Esophagus squamous epithelium (tissue), 5 donors: Measurements from ENCODE around the gene FRMD3. TPM values are rescaled to one million over a fixed set of nuclear protein-coding genes. Genes with fewer than 3 reads are reported as not detected.
A peak's percentile ranks its signal among the peaks of the same experiment; 100 is the strongest.

Experiments used
- DNase-seq: peaks from one replicate; lab custom pipeline; 2025; lab: John Stamatoyannopoulos, UW
- H3K27ac ChIP-seq, 4 donors: fragments of 200-600 bp; sonication (generic); one replicate each; pipeline ENCODE4 v1.5.1; 2016 to 2019; ENCODE audit warnings: mild to moderate bottlenecking in 1 of 4
- H3K27me3 ChIP-seq, 4 donors: fragments of 200-600 bp; sonication (generic); 1 replicate in 3 of 4; 2 replicates in 1 of 4; pipeline versions ENCODE4 v1.5.1 to v1.6.0; 2017 to 2021; ENCODE audit warnings: antibody characterized with exemption in 1 of 4
- H3K36me3 ChIP-seq, 3 donors: fragments of 200-600 bp; sonication (generic); one replicate each; pipeline ENCODE4 v1.5.1; 2016 to 2019
- H3K4me1 ChIP-seq, 3 donors: fragments of 200-600 bp; sonication (generic); one replicate each; pipeline ENCODE4 v1.5.1; 2017 to 2019
- H3K4me3 ChIP-seq, 4 donors: fragments of 200-600 bp; sonication (generic); 1 replicate in 3 of 4; 2 replicates in 1 of 4; pipeline ENCODE4 v1.5.1; 2016 to 2019; ENCODE audit warnings: mild to moderate bottlenecking in 2 of 4, moderate library complexity in 1 of 4
- H3K9me3 ChIP-seq, 3 donors: fragments of 200-600 bp; sonication (generic); one replicate each; pipeline ENCODE4 v1.5.1; 2016 to 2019
- POLR2A ChIP-seq, 4 donors: fragments of 450-650 bp; IDR thresholded peaks; one replicate each; pipeline ENCODE4 v1.6.1; 2017; ENCODE audit warnings: antibody characterized with exemption in 4 of 4, mild to moderate bottlenecking in 4 of 4, moderate library complexity in 3 of 4
- WGBS, 2 donors: methylation state at CpG; one replicate each; pipeline ENCODE4 v1.1.5; 2018; 5-methylcytosine and 5-hydroxymethylcytosine counted together
- intact Hi-C: fragments of 100-400 bp; cut with DNase I; formaldehyde crosslinking; loops from one replicate; pipeline ENCODE4 v1.15.0; 2022
- total RNA-seq, 4 donors: library from RNA; depleted of rRNA; stranded (reverse); fragments of >200 nt; gene quantifications; one replicate each; pipeline ENCODE4 v1.1.0, GENCODE V29; 2016
- TF ChIP-seq, protein P1 (sequence below), 6 experiments: fragments of 450-650 bp in 4 of 6; fragments of 200-600 bp in 2 of 6; sonication (generic) in 2 of 6; IDR thresholded peaks; one replicate each; pipeline ENCODE4 v1.5.1; 2016 to 2019; ENCODE audit warnings: antibody characterized with exemption in 6 of 6, mild to moderate bottlenecking in 4 of 6, moderate library complexity in 4 of 6
- donor health status: DM: yes; HTN: yes; CAD: no.

The FRMD3 gene
- total RNA-seq, 4 donors from 2014 or later: 0.27 to 6.9 (median 2.1) TPM

DNA sequence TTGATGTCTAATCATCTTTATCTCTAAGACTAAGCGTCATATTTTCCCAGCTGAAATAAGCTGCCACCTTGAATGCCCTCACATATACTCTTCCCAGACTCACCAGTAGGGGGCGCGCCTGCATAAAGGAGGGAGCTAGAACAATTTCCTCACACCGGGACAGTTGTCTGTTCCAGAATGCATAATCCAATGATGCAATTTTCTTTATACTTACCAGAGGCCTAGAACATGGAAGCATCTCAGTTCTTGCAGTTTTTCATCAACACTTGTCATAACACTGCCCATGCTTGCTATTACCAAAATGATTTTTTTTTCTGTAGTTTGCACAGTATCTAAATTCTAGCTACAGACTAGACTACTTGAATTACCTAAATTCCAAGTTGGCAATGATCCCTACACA lies 203.9 kb downstream of the FRMD3 start:
- Histone ChIP-seq H3K4me3 (no peak overlapping the region), H3K9me3 (no peaks in the 10 kb centered on the region), H3K27ac (no peak overlapping the region), H3K27me3 (no peaks in the 10 kb centered on the region), H3K4me1 (no peaks in the 10 kb centered on the region), H3K36me3 (no peaks in the 10 kb centered on the region)
- peak; percentile 11 for DNase-seq
- WGBS, 2 donors: 1 to 9% methylated on average over 4 of the region's 4 CpGs
- intact Hi-C loops: loop anchor here (10.0 kb wide), 1 partner anchor 210 kb away; no protein-coding TSS in a partner anchor
- no peak for TF ChIP-seq POLR2A (IDR thresholded peaks at IDR 0.05)
- TF ChIP-seq, protein P1, sequence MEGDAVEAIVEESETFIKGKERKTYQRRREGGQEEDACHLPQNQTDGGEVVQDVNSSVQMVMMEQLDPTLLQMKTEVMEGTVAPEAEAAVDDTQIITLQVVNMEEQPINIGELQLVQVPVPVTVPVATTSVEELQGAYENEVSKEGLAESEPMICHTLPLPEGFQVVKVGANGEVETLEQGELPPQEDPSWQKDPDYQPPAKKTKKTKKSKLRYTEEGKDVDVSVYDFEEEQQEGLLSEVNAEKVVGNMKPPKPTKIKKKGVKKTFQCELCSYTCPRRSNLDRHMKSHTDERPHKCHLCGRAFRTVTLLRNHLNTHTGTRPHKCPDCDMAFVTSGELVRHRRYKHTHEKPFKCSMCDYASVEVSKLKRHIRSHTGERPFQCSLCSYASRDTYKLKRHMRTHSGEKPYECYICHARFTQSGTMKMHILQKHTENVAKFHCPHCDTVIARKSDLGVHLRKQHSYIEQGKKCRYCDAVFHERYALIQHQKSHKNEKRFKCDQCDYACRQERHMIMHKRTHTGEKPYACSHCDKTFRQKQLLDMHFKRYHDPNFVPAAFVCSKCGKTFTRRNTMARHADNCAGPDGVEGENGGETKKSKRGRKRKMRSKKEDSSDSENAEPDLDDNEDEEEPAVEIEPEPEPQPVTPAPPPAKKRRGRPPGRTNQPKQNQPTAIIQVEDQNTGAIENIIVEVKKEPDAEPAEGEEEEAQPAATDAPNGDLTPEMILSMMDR (IDR thresholded peaks at IDR 0.05): peak; percentile 62 to 87 (median 82)

DNA sequence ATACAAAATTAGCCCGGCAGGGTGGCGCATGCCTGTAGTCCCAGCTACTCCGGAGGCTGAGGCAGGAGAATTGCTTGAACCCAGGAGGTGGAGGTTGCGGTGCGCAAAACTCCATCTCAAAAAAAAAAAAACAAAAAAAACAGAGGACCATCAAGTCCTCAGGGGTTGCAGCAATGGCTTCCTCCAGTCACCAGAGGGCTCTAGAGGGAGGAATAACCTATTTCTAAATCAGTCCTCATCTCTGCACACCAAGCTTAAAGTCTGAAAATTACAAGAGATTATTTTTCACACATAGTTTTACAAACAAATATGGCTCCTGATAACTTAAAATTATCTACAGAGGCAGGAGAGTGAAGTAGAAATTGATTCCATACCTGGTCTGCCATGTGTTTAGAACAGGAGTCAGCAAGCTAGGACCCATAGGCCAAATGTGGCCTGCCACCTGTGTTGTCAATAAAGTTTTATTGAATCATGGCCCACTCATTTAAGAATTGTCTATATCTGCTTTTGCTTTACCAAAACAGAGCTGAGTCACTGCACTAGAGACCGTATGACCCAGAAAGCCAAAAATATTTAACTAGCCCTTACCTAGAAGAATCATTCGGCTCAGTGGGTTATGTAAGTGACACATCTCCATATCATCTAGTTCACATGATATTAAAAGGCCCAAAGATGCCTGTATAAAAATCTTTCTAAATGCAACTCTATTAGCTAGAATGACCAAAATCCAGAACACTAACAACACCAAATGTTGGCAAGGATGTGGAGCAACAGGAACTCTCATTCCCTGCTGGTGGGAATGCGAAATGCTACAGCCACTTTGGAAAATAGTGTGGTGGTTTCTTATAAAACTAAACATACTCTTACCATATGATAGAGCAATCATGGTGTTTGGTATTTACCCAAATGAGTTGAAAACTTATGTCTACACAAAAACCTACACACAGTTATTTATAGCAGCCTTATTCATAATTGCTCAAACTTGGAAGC lies 207.7 kb downstream of the FRMD3 start:
- no peak for TF ChIP-seq POLR2A (IDR thresholded peaks at IDR 0.05)
- TF ChIP-seq, protein P1 (IDR thresholded peaks at IDR 0.05): no peak
- DNase-seq: no peak
- no peak overlapping the region for H3K27ac ChIP-seq
- no peaks in the 10 kb centered on the region for H3K4me1 ChIP-seq
- intact Hi-C loops: loop anchor here (10.0 kb wide), 1 partner anchor 214 kb away; no protein-coding TSS in a partner anchor
- no peaks in the 10 kb centered on the region for H3K36me3 ChIP-seq
- no peak overlapping the region for H3K4me3 ChIP-seq
- WGBS, 2 donors: 93 to 96% methylated on average over 6 to 8 of the region's 8 CpGs
- no peaks in the 10 kb centered on the region for H3K27me3 ChIP-seq
- no peaks in the 10 kb centered on the region for H3K9me3 ChIP-seq

DNA sequence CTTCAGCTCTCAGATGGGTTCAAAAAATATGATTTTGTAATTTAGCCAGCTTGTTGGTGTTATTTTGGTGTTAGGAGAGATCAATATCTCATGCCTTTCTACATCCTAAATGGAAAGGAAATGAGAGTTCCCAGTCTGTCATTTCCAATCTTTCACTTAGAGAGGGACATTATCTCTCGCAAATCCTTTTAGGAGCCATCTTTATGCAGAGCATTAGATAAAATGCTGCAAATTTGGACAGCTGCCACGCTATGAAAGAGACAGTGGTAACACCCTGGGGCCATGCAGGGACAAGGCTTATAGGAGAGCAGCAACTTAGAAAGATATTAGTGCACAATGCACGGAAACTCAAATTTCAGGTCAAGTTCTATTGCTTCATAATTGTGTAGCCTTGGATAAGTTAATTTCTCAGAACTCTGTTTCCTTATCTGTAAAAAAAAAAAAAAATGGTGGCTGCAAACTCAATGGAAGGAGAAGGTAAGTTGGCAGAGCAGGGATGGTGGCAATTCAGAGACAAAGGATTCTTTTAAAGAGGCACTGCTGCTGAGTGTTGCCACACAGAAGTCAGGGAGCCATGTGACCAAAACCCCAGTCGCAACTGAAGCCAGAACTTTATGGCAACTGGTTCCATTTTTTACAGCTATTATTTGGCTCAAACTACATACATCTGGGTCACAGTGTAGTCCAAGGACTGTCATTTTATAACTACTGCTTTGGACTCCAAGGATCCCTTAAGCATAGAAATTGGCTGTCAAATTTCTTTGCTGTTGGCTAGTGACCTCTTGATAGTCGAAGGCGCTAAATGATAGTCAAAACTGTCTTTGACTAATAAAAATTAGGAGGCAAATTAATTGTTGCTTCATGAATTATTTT lies 210.2 kb downstream of the FRMD3 start:
- intact Hi-C loops: no loop called here
- no peak for TF ChIP-seq POLR2A (IDR thresholded peaks at IDR 0.05)
- TF ChIP-seq, protein P1 (IDR thresholded peaks at IDR 0.05): no peak
- Histone ChIP-seq H3K36me3 (no peaks in the 10 kb centered on the region), H3K4me1 (no peaks in the 10 kb centered on the region), H3K9me3 (no peaks in the 10 kb centered on the region), H3K27me3 (no peaks in the 10 kb centered on the region), H3K27ac (no peak overlapping the region), H3K4me3 (no peak overlapping the region)
- no peak for DNase-seq
- 63 to 66% methylated on average over 6 of the region's 6 CpGs for WGBS, 2 donors

DNA sequence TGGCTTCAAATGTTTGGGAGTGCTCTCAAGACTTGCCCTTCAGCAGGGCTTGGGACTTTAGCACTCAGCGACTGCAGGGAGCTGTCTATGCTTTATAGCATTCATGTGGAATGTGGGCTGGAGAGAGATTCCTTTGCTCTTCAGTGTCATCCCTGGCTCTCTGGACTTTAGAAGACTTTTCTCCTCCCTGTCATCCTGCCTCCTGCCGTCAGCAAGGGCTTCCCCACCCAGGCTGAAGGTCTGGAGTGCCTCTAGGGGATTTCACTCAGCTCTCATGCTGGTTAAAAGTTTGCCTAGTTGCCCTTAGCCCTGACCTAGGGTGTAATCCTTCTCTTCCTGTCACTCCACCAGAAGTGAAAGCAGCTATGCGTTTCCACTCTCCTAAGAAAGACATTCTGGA lies 210.9 kb downstream of the FRMD3 start:
- WGBS, 2 donors: 69 to 73% methylated on average over 3 of the region's 3 CpGs
- Histone ChIP-seq H3K9me3 (no peaks in the 10 kb centered on the region), H3K36me3 (no peaks in the 10 kb centered on the region), H3K4me3 (no peak overlapping the region), H3K27ac (no peak overlapping the region), H3K4me1 (no peaks in the 10 kb centered on the region), H3K27me3 (no peaks in the 10 kb centered on the region)
- TF ChIP-seq, protein P1 (IDR thresholded peaks at IDR 0.05): no peak
- TF ChIP-seq POLR2A (IDR thresholded peaks at IDR 0.05): no peak
- no peak for DNase-seq
- intact Hi-C loops: no loop called here
